GM10248 (cell line): ENCODE results near the gene IRGC.

Source experiments
- CTCF ChIA-PET: fragments of 300-600 bp; sonication (Branson Sonifier 250); formaldehyde crosslinking; extraction: SDS; loops from one replicate; lab custom pipeline; 2021; ENCODE audit warnings: antibody characterized with exemption; lab: Yijun Ruan, JAX
- POLR2A ChIA-PET: fragments of 350-650 bp; sonication (Branson Sonifier 250); formaldehyde crosslinking; extraction: SDS; loops from one replicate; lab custom pipeline; 2020; ENCODE audit warnings: antibody characterized with exemption; lab: Yijun Ruan, JAX
- DNase-seq: peaks from one replicate; pipeline ENCODE4 v3.0.0; 2012; ENCODE audit errors: extremely low spot score
- TF ChIP-seq, protein P1 (sequence below): IDR thresholded peaks from 2 replicates; pipeline ENCODE4 v1.5.1; 2012; ENCODE audit warnings: mild to moderate bottlenecking, low read depth; ENCODE audit errors: extremely low read depth, missing control alignments, control extremely low read depth

IRGC gene

DNA sequence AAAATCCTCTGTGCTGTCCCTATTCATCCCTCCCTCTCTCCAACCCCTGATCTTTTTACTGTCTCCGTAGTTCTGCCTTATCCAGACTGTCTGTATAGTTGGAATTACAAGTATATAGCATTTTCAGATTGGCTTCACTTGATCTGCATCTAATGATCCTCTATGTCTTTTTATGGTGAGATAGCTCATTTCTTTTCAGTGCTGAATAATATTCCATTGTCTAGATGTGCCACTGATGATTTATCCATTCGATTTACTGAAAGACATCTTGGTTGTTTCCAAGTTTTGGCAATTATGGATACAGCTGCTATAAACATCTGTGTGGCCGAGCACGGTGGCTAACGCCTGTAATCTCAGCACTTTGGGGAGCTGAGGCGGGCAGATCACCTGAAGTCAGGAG is 19.1 kb downstream of the IRGC start:
- no peak for DNase-seq
- ChIA-PET CTCF (interaction anchor here (0.9 to 3.7 kb wide), 4 partner anchors 8 to 67 kb away, joined by 4 to 21 read pairs (median 4); no protein-coding TSS in a partner anchor), POLR2A (no interaction called here)
- TF ChIP-seq, protein P1, sequence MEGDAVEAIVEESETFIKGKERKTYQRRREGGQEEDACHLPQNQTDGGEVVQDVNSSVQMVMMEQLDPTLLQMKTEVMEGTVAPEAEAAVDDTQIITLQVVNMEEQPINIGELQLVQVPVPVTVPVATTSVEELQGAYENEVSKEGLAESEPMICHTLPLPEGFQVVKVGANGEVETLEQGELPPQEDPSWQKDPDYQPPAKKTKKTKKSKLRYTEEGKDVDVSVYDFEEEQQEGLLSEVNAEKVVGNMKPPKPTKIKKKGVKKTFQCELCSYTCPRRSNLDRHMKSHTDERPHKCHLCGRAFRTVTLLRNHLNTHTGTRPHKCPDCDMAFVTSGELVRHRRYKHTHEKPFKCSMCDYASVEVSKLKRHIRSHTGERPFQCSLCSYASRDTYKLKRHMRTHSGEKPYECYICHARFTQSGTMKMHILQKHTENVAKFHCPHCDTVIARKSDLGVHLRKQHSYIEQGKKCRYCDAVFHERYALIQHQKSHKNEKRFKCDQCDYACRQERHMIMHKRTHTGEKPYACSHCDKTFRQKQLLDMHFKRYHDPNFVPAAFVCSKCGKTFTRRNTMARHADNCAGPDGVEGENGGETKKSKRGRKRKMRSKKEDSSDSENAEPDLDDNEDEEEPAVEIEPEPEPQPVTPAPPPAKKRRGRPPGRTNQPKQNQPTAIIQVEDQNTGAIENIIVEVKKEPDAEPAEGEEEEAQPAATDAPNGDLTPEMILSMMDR, result no peak

DNA sequence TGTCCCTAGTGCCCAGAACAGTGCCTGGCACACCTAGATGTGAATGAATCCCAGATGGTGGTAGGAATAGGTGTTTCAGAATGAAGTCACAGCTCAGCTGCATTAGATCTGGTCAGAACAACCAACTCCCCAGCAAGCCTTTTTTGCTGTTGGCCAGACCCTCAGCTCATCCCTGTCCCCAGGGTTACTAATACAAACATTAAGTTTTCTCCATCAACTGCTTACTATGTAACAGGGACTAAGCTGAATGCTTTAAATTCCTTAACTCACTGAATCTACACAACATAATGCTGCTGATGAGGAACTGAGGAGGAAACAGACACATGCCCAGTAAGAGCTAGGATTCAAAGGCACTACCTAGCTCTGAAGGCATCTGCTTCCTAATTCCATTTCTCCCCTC is 20.1 kb downstream of the IRGC start:
- DNase-seq, result no peak
- POLR2A ChIA-PET, result interaction anchor here (0.7 kb wide), 1 partner anchor 43 kb away, joined by 3 read pairs; no protein-coding TSS in a partner anchor
- TF ChIP-seq, protein P1, result no peak
- CTCF ChIA-PET, result interaction anchor here (1.2 to 3.7 kb wide), 6 partner anchors 9 to 74 kb away, joined by 3 to 21 read pairs (median 4); no protein-coding TSS in a partner anchor

DNA sequence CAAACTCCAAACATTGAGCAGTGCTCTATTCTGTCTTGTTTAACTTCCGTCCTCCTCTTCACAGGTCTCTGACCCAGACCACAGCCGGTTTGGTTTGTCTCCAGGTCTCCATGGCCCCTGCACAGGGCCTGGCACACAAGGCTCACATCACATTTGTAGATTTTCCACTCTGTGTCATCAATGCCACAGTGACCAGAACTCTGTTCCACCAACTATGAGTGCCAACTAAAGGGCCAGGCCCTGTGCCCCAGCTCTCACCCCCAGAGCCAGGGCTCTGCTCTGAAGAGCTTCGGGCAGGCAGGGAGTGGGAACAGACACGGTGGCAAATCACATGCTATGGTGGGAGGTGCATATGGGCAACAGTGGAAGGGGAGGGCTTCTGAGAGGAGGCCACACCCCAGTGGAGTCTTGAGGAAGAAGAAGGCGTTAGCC is 22.9 kb downstream of the IRGC start:
- no peak for DNase-seq
- TF ChIP-seq, protein P1, result no peak
- CTCF ChIA-PET, result interaction anchor here (0.6 to 2.2 kb wide), 4 partner anchors 26 to 73 kb away, joined by 3 to 6 read pairs (median 3); no protein-coding TSS in a partner anchor
- POLR2A ChIA-PET, result no interaction called here

DNA sequence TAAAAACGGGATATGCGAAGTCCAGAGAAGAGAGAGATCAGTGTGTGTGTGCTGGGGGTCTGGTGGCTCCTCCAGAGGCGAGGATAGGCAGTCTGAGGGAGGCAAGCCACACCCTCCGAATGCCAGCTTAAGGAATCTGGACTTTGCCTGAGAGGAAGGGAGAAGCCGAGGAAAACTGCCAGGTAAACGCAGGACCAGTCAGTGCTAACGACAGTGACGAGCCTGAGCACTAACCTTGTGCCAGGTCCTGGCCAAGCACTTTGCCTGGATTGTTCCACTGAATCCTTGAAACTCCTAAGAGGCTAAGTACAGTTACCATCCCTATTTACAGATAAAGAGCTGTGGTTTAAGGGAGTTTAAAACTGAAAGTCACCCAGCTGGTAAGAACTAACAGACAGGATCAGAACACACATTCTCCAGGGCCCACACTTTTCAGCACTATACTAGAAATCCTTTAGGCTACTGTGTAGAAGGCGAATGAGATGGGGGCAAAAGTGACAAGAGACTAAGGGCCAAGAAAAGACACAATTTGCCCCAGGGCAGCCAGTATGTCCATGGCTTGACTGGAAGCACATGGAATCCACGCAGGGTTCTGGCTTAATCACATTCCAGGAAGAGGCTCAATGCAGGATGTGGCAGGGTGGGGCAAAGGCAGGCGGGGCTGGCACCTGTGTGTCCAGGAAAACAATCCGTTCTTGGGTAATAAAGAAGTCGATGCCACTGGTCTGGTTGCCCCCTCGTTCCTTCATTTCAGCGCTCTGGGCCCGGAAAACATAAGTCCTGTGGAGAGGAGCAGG is 23.8 kb downstream of the IRGC start:
- TF ChIP-seq, protein P1, result no peak
- POLR2A ChIA-PET, result no interaction called here

DNA sequence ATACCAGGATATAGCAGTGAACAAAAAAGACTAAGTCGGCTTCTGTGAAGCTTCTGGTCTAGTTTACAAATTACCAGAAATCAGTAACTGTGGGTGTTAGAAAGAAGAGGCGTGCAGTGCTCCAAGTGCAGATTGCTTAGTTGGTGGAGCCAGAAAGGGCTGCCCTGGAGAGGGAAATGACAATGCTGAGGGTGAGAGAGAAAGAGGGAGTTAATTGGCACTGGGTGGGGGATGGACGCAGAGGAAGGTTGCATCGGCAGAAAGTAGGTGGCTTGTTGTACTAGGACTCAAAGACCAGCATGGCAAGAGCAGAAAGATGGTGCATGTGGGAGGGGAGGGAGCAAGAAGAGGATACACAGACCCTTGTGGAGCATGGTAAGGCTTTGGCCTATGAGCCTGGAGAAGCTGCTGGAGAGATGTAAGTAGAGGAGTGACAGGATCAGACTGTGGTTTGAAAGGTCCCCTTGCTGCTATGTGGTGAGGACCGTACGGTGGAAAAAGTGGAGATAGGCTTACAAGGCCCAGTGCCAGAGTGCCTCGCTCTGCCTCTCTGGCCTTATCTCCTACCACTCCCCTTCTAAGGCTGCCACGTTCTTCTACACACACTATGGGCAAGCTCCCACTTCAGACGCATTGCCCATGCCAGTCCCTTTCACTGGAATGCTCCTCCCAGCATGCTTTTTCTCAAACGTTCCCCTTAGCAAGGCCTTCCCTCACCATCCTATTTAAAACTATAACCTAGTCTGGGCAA is 25.4 kb downstream of the IRGC start:
- no peak for DNase-seq
- CTCF ChIA-PET, result interaction anchor here (0.9 to 7.7 kb wide), 7 partner anchors 19 to 69 kb away, joined by 3 to 67 read pairs (median 3); no protein-coding TSS in a partner anchor
- TF ChIP-seq, protein P1, result no peak
- POLR2A ChIA-PET, result no interaction called here

More for the DNA sequence above, 23.8 kb downstream of the IRGC start:
- no peak for DNase-seq
- CTCF ChIA-PET, result interaction anchor here (0.9 to 2.2 kb wide), 5 partner anchors 25 to 70 kb away, joined by 3 to 7 read pairs (median 6); no protein-coding TSS in a partner anchor

DNA sequence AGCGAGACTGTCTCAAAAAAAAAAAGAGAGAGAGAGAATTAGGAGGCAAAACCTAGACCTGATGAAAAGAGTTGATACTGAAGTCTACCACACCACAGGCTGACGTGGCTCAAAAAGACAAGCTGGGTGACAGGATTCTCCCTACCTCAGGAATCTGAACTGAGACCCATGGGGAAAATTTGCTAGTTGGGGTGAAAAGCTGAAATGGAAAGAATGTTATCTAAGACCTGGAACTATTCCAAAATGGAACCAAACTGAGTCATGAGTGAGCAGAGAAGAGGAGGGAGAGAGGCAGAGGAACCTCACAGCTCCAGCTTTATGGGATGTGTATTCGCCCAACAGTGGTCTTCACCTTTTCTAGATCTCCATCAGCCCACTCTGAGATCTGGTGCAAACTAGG is 27.2 kb downstream of the IRGC start:
- CTCF ChIA-PET, result interaction anchor here (0.9 to 7.7 kb wide), 5 partner anchors 8 to 74 kb away, joined by 3 to 67 read pairs (median 3); partner anchors contain the start of gene SMG9
- TF ChIP-seq, protein P1, result no peak
- POLR2A ChIA-PET, result no interaction called here

More for the DNA sequence above, 27.2 kb downstream of the IRGC start:
- no peak for DNase-seq
